Raji (cell line): Measurements from ENCODE around the gene BCO1.

Experiments
- POLR2A ChIP-seq: IDR thresholded peaks from 2 replicates; pipeline ENCODE4 v1.6.1; 2011; ENCODE audit warnings: low read depth, low read length, control low read depth; ENCODE audit not compliant: insufficient read depth

The BCO1 gene

GRCh38 chr16:81261049-81261648, 22.7 kb downstream of the BCO1 start:
- no peak for TF ChIP-seq POLR2A

- TF ChIP-seq POLR2A, result no peak
Measured at GRCh38 chr16:81263470-81264220, 25.2 kb downstream of the BCO1 start.

GRCh38 chr16:81264386-81264785, 25.9 kb downstream of the BCO1 start:
- TF ChIP-seq POLR2A, result no peak

GRCh38 chr16:81265052-81265451, 26.6 kb downstream of the BCO1 start:
- TF ChIP-seq POLR2A, result no peak

GRCh38 chr16:81265658-81266451, 27.4 kb downstream of the BCO1 start:
- TF ChIP-seq POLR2A, result no peak

- no peak for TF ChIP-seq POLR2A
Measured at GRCh38 chr16:81266680-81267095, 28.2 kb downstream of the BCO1 start.

GRCh38 chr16:81268509-81268908, 30.0 kb downstream of the BCO1 start:
- no peak for TF ChIP-seq POLR2A

GRCh38 chr16:81273223-81273950, 34.9 kb downstream of the BCO1 start:
- no peak for TF ChIP-seq POLR2A

- no peak for TF ChIP-seq POLR2A
Measured at GRCh38 chr16:81275064-81275532, 36.6 kb downstream of the BCO1 start.

GRCh38 chr16:81275795-81276194, 37.3 kb downstream of the BCO1 start:
- TF ChIP-seq POLR2A, result no peak

- no peak for TF ChIP-seq POLR2A
Measured at GRCh38 chr16:81276323-81276722, 37.8 kb downstream of the BCO1 start.

- no peak for TF ChIP-seq POLR2A
Measured at GRCh38 chr16:81277541-81278080, 39.1 kb downstream of the BCO1 start.

GRCh38 chr16:81278526-81278925, 40.0 kb downstream of the BCO1 start:
- TF ChIP-seq POLR2A, result no peak

- no peak for TF ChIP-seq POLR2A
Measured at GRCh38 chr16:81279392-81279791, 40.9 kb downstream of the BCO1 start.

- no peak for TF ChIP-seq POLR2A
Measured at GRCh38 chr16:81280393-81280792, 41.9 kb downstream of the BCO1 start.
